MV-4-11 (cell line): ENCODE data around the gene PLA2G2F.

Experiments
- DNase-seq: peaks from one replicate; lab custom pipeline; 2025; lab: John Stamatoyannopoulos, UW

The PLA2G2F gene

DNA sequence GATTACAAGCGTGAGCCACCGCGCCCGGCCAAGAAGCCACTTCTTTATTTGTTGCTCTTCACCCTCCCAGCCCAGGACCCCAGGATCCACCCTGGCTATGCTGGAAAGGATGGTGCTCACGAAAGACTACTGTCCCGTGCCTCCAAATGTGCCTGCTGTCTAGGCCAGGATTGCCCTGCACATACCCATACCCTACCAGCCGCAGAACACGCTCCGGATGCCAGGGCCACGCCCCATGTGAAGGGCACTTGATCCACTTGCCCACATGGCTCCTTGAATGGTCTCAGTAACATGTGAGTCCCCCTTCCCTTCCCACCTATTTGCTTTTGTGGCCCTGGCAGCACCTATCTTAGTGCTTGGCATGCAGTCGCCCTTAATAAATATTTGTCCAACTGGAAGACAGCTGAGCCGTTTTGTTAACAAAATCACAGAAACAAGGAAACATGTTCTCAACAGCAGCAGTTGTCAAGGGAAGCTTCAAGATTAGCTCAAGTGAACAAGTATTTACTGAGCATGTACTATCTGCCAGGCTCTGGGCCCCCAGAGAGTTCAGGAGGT is 33.0 kb downstream of the PLA2G2F start:
- DNase-seq, result no peak

DNA sequence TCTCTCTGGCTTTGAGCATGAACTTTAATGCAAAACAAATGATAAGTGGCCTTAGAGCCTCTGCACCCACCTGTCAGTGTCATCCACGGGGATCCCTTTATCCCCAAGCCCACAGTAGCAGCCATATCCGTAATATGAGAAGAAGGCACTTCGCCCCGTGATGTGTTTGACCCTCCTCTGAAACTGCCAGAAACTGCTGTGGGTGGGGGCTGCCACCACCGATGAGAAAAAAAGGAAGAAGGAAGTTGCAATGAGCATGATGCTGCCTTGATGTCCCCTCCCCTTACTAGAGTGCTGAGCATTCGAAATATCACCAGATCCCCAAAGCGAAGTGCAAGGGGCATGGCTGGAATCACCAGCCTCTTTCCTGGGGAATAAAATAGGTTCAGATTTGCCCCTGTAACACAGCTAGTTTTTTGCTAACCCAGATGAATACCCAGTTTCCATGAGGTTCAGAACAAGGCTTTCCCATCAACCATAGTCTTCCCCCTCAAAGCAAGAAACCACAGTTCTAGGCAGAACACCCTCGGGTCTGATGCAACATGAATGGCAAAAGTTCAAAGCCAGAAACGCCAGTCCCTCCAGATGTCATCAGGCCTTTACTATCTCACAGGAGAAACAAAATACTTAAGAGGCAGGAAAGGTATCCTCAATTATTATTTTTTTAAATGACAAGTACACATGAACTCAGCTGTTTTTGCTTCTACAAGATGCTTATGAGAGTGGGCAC is 36.0 kb downstream of the PLA2G2F start:
- DNase-seq, result peak; percentile 87

DNA sequence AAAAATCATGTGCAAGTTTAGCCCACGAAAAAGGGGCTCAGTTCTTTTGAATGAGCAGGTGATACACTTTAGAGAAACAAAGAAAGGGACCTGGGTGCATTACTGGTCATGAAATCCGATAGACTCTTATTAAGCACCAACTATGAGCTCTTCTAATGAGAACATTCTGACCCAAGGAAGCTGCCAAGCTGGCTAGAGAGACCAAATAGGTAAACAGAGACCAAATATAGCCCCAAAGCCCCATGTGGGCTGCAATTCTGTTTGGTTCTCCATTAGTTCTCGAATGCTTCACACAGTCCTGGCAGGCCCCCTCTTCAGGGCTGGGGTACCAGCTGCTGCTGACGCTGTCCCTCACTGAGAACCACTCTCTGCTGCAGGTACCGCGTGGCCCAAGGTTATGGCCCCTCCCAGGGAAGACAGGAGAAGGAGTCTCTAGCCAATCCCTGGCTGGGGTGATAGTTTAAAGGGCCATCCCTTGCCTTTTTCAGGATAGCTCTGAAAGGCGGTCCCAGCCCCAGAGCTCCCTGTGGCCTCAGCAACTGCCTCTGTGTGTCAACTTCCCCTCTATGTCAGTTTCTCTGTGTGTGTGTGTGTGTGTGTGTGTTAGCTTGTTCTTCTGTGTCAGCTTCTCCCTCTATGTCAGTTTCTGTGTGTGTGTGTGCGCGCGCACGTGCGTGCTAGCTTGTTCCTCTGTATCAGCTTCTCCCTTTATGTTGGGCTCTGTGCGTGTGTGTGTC is 39.7 kb downstream of the PLA2G2F start:
- DNase-seq, result peak; percentile 85

DNA sequence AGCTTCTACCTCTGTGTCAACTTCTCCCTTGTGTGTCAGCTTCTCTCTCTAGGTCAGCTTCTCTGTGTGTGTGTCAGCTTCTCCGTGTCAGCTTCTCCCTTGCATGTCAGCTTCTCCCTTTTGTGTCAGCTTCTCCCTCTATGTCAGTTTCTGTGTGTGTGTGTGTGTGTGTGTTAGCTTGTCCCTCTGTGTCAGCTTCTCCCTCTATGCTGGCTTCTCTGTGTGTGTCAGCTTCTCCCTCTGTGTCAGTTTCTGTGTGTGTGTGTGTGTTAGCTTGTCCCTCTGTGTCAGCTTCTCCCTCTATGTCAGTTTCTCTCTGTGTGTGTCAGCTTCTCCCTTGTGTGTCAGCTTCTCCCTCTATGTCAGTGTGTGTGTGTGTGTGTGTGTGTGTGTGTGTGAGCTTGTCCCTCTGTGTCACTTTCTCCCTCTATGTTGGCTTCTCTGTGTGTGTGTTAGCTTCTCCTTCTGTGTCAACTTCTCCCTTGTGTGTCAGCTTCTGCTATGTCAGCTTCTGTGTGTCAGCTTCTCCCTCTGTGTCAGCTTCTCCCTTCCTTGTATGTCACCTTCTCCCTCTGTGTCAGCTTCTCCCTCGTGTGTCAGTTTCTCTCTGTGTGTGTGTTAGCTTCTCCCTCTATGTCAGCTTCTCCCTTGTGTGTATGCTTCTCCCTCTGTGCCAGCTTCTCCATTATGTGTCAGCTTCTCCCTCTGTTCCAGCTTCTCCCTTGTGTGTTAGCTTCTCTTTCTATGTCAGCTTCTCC is 40.4 kb downstream of the PLA2G2F start:
- DNase-seq, result no peak

DNA sequence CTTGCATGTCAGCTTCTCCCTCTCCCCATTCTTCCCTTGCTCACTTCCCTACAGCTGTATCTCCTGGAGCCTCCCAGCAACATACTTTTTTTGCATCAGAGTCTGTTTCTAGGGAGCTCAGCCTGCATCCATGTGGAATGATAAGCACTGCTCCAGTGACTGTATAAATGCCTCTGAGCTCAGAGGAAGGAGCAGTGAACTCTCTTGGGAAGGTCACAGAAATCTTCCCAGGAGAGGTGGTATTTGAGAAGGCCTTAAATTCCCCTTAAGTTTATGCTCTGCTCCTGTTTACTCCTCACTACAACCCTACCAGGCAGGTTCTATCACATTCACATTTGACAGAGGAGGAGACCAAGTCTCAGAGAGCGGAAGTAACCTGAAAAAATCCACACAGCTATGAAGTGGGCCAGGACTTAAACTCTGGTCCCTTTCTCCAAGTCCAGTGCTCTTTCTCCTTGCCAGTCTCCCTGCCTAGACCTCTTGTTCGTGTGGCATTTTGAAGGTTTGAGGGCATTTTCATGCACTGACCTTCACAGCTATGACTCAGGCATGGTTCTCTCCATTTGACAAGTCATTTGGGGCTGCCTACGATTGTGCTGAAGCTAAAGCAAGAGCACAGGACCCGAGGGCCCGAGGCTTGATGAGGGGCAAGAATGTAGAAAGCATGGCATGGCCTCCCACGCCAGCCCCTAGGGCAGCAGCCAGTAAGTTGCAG is 41.2 kb downstream of the PLA2G2F start:
- DNase-seq, result no peak

DNA sequence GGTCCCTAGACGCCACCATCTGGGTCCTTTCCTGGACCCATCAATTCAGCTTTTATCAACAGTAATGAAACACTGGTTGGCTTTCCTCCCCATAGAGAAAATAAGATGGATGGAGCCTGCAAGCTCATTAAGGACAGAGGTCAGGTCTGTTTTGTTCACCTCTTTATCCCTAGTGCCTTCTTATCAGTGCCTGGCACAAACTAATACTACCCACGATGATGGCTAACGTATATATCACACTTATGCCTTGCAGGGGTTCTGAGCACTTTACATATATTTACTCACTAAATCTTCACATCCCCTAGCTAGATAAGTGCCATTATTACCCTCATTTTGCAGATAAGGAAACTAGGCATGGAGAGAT is 41.7 kb downstream of the PLA2G2F start:
- no peak for DNase-seq

DNA sequence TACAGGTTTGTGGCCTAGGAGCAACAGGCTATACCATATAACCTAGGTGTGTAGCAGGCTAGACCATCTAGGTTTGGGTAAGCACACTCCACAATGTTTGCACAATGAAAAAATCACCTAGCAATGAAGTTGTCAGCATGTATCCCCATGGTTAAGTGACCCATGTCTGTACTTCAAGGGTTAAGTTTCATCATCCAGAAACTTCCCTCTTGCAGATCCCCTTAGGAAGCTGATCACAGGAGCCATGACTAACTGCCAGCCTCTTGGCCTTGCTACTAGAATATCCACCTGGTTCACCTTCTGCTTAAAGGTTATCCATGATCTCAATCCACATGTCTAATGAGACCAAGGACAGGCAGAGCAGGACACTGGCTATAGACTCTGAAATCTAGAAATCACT is 43.3 kb downstream of the PLA2G2F start:
- peak; percentile 17 for DNase-seq

DNA sequence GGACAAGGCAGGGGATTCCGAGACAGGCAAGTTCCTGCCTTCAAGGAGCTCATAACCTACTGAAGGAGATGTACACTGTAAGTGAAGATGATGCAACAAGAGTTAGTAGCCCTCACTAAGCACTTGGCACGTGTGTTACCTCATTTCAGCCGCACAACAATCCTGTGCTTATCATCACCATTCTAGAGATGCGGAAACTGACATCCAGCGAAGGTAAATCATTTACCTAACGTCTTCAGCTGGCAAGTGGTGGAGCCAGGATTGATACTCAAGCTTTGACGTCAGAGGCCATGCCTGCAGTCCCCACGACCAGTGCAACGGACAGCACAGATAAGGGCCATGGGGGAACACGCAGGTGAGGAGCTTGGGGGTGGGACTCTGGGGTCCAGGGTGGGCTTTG is 43.9 kb downstream of the PLA2G2F start:
- DNase-seq, result no peak

DNA sequence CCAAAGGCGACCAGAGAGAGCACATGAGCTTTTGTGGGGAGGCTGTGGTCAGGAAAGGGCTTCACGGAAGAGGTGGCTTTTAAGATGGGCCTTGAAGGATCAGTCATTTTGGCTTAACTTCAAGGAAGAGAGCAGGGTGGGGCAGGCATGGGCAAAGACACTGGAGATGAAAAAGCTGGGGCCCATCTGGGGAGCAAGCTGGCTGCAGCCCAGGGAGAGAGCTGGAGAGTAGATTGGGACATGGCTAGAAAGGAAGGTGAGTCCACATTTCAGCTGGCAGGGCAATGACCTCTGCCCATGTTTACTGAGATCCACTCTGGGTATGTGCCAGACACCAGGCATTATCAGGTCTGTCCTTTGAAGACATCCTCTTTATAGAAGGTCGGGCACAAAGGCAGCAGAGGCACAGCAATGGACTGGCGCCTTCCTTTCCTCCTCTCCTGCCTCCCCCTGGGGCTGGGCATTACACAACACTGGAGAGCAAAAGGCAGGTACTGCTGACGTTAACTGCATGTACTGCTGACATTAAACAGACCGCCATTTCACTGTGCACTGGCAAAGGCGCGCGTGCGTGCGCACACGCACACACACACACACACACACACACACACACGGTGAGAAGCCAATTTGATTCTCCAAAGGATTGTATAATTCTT is 44.6 kb downstream of the PLA2G2F start:
- DNase-seq, result no peak

DNA sequence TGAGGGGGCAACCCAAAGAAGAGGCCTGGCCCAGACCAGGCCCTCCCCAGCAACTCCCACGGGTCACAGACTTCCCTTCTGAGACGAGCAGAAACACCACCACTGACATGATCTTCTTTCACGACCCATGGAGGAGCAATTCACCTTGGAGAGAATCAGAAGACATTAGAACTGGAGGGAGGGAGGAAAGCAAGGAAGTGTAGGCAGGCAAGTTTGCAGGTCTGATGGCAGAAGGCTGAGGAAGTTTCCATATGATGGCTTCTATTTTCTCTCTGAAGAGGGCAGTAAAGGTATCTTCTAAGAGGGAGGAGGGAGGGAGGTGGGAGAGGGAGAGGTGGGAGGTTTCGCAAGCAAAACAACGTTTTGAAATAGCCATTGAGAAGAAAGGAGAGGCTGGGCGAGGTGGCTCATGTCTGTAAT is 45.4 kb downstream of the PLA2G2F start:
- DNase-seq, result peak; percentile 61

DNA sequence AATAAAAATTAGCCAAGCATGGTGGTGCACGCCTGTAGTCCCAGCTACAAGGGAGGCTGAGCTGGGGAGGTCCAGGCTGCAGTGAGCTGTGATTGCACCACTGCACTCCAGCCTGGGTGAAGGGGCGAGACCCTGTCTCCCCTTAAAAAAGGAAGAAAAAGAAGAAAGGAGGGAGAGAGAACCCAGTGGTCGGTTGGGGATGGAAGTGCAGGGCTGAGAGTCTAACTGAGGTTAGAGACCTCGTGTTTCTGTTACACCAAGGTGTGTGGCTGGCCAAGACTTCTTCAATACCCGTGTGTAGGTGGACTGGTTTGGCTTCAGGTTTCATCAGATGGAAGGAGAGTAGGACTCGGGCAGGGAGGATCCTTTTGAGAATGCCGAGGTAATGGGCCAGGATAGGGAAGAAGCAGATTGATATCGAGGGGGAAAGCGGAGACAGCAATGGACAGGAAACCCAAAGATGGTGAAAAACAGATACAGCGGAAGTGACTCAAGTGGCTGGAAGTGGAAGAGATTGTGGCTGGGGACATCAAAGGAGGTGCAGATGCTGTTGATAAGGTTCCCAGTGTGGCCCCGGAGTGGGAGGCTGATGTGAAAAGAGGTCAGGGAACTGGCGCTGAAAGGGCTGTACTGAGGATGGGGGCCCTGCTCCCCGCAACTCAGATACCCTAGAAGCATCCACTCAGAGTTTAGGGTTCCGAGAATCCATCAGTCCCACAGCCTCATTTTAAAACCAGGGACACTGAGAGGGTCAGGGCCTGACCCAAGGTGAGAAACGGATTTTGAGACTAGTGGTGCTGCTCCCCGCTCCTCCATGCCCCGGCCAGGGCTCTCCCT is 46.1 kb downstream of the PLA2G2F start:
- DNase-seq, result peak; percentile 60

DNA sequence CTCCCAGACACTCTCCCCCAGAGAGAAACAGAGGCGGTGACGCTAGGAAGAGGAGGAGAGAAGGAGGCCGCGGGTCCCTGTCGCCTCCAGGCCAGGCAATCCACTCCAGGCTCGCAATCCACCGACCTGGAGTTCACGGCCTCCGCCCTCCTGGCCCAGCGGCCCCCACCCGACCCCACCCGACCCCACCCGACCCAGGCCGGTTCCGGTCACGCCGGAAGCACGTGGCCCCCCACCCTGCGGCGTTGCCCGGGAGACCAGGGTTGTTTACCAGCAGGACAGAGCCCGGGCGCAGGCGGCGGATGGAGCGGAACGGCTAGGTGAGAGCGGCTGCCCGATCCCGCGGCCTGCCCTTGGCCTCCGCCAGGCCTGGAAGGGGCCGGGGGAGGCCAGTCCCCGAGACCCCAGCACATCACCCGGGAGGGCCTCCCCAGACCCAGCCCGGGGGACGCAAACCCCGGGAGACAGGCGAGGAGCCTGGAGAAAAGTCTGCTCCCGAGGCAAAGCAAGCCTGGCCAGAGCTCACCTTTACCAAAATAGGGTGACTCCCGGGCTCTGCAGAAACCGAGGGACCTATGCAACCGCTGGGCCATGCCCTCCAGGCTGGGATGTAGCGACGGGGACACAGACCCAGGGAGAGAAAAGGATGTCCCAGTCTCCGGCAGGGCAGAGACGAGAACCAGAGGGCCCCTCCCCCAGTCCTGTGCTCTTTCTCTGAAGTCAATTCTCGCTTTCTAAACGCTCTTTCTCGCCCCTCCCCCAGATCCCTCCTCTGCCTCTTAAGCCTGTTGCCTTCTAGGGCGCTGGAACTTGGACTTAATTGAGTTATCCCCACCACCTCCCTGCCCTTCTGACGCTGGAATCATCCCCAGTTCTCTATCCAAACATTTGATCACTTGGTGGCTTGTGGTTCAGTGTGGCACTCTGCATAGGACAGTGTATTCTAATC is 47.0 kb downstream of the PLA2G2F start, which contains the start of the genes PLA2G2C and UBXN10:
TSS of gene PLA2G2C (minus strand) at position 685 of the 949 bp plus-strand sequence. CDS start 9,155 bp downstream, outside the sequence.
TSS of gene UBXN10 (plus strand) at position 263 of the 949 bp plus-strand sequence. CDS start 4,466 bp downstream, outside the sequence.
- no peak for DNase-seq

DNA sequence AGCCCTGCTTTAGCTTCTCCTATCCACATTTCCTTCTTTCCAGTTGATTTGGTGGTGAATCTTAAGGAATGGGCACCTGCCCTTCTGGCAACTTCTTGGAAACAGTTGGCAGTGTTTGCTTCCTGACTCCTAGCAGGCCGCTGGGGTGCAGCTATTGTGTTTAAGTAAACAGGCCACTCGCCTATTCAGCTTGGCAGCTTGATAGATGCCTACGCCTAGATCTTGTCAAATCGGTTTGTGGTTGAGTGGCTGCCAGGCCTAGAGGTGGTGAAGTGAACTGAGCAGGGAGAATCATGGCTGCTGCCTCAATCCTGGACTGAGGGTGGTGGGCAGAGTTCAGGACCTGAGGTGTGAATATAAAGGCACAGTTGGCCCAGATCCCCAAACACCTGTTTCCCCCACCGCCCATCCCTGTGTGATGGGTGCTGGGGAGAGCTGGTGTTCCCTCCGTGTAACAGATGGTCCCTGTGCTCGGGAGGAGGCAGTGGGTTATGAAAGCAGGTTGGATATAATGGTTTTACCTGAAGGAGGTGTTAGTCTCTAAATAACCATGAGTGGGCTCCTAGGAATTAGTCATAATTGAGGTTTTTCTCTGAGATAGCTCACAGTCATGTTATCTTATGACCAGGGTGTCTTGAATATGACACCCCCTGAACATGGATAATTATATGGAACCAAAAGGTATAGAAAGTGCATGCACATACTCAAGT is 48.1 kb downstream of the PLA2G2F start:
- DNase-seq, result no peak

DNA sequence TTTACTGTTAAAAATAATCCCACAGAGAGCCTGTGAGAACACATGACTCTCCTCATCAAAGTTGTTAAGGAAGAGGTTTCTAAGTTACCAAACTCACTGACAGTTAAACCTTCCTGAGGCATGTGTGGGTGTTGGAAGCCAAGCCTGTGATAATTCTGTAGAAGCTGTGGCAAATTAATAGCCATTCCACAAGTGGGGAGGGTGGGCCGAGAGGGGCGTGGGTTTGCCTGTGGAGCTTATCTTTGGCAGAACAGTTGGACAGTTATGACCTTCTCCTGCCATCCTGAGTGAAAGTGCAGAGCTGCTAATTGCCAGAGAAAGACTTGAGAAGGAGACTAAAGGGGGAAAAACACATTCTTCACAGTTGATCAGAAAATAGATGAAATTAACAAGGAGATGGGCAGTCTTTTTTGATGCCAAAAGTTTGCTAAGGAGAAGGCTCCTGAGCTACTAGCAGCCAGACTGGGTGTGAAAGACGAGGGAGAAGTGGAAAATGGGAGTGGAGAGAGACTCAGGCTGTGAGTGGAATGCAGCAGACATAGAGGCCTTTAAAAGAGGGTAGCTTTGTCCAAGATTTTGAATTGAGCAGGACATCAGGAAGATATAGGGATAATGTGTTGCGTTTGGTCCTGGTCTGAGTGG is 48.8 kb downstream of the PLA2G2F start:
- peak; percentile 19 for DNase-seq

DNA sequence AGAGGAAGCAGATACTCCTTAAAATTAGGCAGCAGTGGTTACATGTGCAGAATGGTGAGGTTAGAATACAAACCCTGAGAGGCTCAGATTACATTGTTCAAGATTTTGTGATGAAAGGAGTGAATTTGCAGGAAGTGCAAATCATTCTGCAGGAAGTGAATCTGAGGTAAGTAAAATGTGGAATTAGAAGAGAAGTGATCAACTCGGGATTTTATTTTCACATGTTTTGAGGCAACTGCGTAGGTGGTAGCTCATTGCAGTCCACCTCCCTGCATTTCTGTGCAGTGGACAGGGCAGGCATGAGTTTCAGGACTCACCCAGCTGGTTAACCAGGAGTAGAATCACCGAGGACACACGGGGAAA is 49.3 kb downstream of the PLA2G2F start:
- DNase-seq, result peak; percentile 57

DNA sequence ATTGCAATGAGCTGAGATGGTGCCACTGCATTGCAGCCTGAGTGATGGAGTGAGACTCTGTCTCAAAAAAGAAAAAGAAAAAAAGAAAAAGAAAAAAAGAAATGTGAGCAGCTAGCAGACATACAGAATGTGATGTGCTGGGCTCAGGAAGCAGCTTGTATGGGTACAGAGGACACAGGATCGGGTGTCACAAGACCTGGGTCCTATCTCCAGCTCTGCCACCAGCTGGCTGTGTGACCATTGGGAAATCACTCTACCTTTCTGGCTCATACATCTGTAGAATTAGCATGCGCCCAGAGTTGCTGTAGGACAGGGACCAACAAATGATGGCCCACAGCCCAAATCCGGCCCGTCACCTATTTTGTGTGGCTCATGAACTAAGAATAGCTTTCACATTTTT is 50.5 kb downstream of the PLA2G2F start:
- no peak for DNase-seq

DNA sequence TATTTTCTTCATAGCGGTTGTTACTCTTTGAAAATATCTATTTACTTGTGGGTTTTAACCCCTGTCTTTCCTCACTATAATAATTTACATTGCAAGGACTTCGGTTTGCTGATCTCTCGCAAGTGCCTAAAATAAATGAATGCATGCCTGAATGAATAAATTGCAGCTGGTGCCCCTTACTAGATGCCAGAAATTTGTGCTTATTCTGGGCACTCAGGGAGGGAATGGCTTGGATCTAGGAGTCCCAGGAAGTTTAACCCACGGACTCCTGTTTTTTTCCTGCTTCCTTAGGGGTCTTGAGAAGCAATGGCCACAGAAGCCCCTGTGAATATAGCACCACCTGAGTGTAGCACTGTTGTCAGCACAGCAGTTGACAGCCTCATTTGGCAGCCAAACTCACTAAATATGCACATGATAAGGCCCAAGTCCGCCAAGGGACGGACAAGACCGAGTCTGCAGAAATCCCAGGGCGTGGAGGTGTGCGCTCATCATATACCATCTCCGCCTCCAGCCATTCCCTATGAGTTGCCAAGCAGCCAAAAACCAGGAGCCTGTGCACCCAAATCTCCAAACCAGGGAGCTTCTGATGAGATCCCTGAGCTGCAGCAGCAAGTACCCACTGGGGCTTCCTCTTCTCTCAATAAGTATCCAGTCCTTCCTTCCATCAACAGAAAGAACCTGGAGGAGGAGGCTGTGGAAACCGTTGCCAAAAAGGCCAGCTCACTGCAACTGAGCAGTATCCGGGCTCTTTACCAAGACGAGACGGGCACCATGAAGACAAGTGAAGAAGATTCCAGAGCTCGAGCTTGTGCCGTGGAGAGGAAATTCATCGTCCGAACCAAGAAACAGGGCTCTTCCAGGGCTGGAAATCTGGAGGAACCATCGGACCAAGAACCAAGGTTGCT is 51.4 kb downstream of the PLA2G2F start:
- DNase-seq, result no peak
